ENCODE data around the gene PRDX5. TPM values are rescaled to one million over a fixed set of nuclear protein-coding genes. Genes with fewer than 3 reads are reported as not detected.

The PRDX5 gene
- total RNA-seq, 4 donors from 2014 or later, result 97.1 to 156 (median 113) TPM

DNA sequence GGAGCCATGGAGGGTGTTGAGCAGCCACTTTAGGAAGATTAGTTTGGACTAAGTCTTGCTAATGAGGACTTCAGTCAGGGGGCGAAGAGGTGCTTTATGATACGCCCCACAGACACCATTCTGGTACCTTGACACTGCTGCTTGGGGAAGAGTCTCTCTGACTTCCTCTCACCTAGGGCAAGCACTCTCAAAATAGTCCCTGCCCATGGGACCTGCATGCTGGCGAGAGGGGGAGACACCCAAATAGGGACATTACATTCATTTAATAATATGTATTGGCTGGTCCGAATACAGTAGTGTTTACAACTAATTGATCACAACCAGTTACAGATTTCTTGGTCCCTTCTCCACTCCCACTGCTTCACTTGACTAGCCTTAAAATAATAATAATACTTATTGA is 22.2 kb upstream of the PRDX5 start:
- DNase-seq, result no peak
- intact Hi-C loops (cut with DNase I; ENCODE audit: low total_unique reads), result loop anchor here (5.0 kb wide), 1 partner anchor 88 kb away; the partner anchor contains the start of gene FERMT3
- Histone ChIP-seq H3K4me3 (no peak overlapping the region), H3K9me3 (no peaks in the 10 kb centered on the region), H3K4me1 (peaks cover 0 to 30% of the 10 kb centered on the region in 2 donors), H3K27me3 (peaks cover 19 to 27% of the 10 kb centered on the region in 2 donors), H3K36me3 (no peaks in the 10 kb centered on the region), H3K27ac (no peak overlapping the region)
- no peak for TF ChIP-seq POLR2A (IDR thresholded peaks at IDR 0.05)
- TF ChIP-seq, protein P1, sequence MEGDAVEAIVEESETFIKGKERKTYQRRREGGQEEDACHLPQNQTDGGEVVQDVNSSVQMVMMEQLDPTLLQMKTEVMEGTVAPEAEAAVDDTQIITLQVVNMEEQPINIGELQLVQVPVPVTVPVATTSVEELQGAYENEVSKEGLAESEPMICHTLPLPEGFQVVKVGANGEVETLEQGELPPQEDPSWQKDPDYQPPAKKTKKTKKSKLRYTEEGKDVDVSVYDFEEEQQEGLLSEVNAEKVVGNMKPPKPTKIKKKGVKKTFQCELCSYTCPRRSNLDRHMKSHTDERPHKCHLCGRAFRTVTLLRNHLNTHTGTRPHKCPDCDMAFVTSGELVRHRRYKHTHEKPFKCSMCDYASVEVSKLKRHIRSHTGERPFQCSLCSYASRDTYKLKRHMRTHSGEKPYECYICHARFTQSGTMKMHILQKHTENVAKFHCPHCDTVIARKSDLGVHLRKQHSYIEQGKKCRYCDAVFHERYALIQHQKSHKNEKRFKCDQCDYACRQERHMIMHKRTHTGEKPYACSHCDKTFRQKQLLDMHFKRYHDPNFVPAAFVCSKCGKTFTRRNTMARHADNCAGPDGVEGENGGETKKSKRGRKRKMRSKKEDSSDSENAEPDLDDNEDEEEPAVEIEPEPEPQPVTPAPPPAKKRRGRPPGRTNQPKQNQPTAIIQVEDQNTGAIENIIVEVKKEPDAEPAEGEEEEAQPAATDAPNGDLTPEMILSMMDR (IDR thresholded peaks at IDR 0.05), result no peak

DNA sequence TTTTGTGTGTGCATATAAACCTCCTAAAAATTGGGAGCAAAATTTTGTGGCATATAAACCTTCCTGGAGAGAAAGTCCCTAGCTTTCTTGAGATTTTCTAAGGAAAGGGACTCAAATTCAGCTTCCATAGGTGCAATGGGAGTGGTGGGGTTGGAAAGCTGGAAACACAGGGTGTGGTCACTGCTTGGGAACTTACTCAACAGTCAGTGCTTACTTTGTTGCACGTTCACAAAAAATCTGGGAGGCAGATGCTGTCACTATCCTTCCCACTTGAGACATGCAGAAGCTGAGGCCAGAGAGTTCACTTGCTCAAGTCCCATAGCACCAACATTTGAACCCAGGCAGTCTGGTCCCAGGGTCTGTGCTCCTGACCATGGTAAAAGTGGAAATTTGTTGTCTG is 21.7 kb upstream of the PRDX5 start:
- H3K36me3 ChIP-seq, result no peaks in the 10 kb centered on the region
- no peak overlapping the region for H3K27ac ChIP-seq
- peaks cover 0 to 30% of the 10 kb centered on the region in 2 donors for H3K4me1 ChIP-seq
- intact Hi-C loops (cut with DNase I; ENCODE audit: low total_unique reads), result loop anchor here (5.0 kb wide), 1 partner anchor 89 kb away; the partner anchor contains the start of gene FERMT3
- TF ChIP-seq, protein P1 (IDR thresholded peaks at IDR 0.05), result no peak
- TF ChIP-seq POLR2A (IDR thresholded peaks at IDR 0.05), result no peak
- H3K4me3 ChIP-seq, result no peak overlapping the region
- no peaks in the 10 kb centered on the region for H3K9me3 ChIP-seq
- H3K27me3 ChIP-seq, result peaks cover 20 to 27% of the 10 kb centered on the region in 2 donors
- DNase-seq, result no peak

DNA sequence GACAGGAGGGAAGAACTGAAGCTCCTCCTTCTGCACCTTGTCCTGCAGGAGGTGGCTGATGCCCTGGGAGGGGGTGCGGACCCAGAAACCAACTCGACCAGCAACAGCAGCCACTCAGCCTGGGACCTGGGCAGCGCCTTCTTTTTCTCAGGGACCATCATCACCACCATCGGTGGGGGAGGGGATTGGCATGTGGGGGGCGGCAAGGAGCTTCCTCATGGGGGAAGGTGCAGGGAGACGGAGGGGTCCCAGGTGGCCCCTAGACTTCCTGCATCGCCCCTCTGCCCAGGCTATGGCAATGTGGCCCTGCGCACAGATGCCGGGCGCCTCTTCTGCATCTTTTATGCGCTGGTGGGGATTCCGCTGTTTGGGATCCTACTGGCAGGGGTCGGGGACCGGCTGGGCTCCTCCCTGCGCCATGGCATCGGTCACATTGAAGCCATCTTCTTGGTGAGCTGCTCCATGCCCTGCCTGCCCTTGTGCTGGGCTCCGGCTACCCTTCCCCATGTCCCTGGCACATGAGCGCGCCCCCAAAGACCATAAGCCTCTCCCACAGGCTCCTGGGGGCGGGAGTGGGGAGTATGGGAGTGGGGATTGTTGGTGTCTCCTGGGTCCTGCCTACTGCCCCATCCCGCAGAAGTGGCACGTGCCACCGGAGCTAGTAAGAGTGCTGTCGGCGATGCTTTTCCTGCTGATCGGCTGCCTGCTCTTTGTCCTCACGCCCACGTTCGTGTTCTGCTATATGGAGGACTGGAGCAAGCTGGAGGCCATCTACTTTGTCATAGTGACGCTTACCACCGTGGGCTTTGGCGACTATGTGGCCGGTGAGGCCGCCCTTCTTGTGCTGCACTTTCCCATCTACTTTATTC is 20.9 kb upstream of the PRDX5 start:
- intact Hi-C loops (cut with DNase I; ENCODE audit: low total_unique reads), result loop anchor here (5.0 kb wide), 1 partner anchor 90 kb away; the partner anchor contains the start of gene FERMT3

DNA sequence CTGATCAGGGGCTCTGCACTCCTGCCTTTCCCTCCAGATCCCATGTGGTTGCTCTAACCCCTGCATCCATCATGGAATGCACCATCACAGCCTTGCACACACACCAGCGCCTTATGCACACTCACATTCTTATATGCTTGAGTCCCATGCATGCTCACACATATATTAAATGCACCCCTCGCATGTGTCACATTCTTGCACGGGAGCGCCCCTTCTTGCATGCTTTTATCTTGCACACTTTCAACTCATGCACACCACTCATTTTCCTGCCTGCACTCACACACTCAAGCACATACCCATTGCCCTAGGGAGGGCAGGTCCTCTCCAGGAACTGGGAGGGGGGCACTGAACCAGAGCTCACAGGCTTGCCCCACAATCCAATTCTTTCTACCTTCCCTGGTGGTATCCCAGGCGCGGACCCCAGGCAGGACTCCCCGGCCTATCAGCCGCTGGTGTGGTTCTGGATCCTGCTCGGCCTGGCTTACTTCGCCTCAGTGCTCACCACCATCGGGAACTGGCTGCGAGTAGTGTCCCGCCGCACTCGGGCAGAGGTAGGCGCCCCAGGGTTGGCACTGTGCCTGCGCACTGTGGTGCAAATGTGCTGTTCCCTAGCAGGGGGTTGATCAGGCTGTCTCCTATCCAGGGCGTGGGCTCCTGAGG is 20.1 kb upstream of the PRDX5 start:
- no peak overlapping the region for H3K4me3 ChIP-seq
- peaks cover 19% of the 10 kb centered on the region in 2 donors for H3K27me3 ChIP-seq
- no peaks in the 10 kb centered on the region for H3K9me3 ChIP-seq
- H3K4me1 ChIP-seq, result peaks cover 0 to 17% of the 10 kb centered on the region in 2 donors
- no peak overlapping the region for H3K27ac ChIP-seq
- intact Hi-C loops (cut with DNase I; ENCODE audit: low total_unique reads), result loop anchor here (5.0 kb wide), 1 partner anchor 91 kb away; the partner anchor contains the start of gene FERMT3
- DNase-seq, result no peak
- TF ChIP-seq, protein P1 (IDR thresholded peaks at IDR 0.05), result no peak
- no peak for TF ChIP-seq POLR2A (IDR thresholded peaks at IDR 0.05)
- H3K36me3 ChIP-seq, result no peaks in the 10 kb centered on the region

More for the DNA sequence above, 20.9 kb upstream of the PRDX5 start:
- H3K36me3 ChIP-seq, result no peaks in the 10 kb centered on the region
- no peak overlapping the region for H3K4me3 ChIP-seq
- H3K27ac ChIP-seq, result no peak overlapping the region
- DNase-seq, result no peak
- peaks cover 20 to 27% of the 10 kb centered on the region in 2 donors for H3K27me3 ChIP-seq
- H3K4me1 ChIP-seq, result peaks cover 0 to 22% of the 10 kb centered on the region in 2 donors
- no peaks in the 10 kb centered on the region for H3K9me3 ChIP-seq
- no peak for TF ChIP-seq POLR2A (IDR thresholded peaks at IDR 0.05)
- TF ChIP-seq, protein P1 (IDR thresholded peaks at IDR 0.05), result no peak

All from uterus (tissue), 4 donors.